A673 (cell line): Measurements from ENCODE around the gene PAQR4. TPM values are rescaled to one million over a fixed set of nuclear protein-coding genes. Genes with fewer than 3 reads are reported as not detected.

ENCODE experiments used
- BruUV-seq: library from RNA; stranded (reverse); fragments of 400-500 nt; replicated peaks from 2 replicates; lab custom pipeline; 2021; lab: Mats Ljungman, UMichigan
- CTCF ChIA-PET: fragments of 300-600 bp; sonication (Branson Sonifier 250); formaldehyde crosslinking; loops from one replicate; lab custom pipeline; 2022; ENCODE audit warnings: antibody characterized with exemption; lab: Charles Lee
- POLR2A ChIA-PET: fragments of 300-600 bp; sonication (Branson Sonifier 250); formaldehyde crosslinking; loops from one replicate; lab custom pipeline; 2022; ENCODE audit warnings: antibody characterized with exemption; ENCODE audit not compliant: low non-redundant PET; lab: Charles Lee
- DNase-seq: peaks from one replicate; pipeline ENCODE4 v3.0.0-alpha.2; 2015; ENCODE audit warnings: low spot score
- H3K27ac ChIP-seq: fragments of 200-600 bp; sonication (generic); 2 replicates; pipeline ENCODE4 v1.5.1; 2016; ENCODE audit warnings: mixed run types, low read depth, mild to moderate bottlenecking, mixed read lengths, antibody characterized with exemption, low read length; ENCODE audit not compliant: poor library complexity, severe bottlenecking
- H3K27me3 ChIP-seq: fragments of 200-600 bp; sonication (generic); replicated peaks from 2 replicates; pipeline ENCODE4 v1.6.1; 2017; ENCODE audit warnings: mixed run types, low read depth, mild to moderate bottlenecking, mixed read lengths, antibody characterized with exemption, low read length; ENCODE audit not compliant: insufficient read depth, poor library complexity
- H3K36me3 ChIP-seq: fragments of 200-600 bp; sonication (generic); 2 replicates; pipeline ENCODE4 v1.6.1; 2016; ENCODE audit warnings: mixed run types, mild to moderate bottlenecking, mixed read lengths, antibody characterized with exemption, low read length; ENCODE audit not compliant: insufficient read depth, poor library complexity, severe bottlenecking
- H3K4me1 ChIP-seq: fragments of 200-600 bp; sonication (generic); 2 replicates; pipeline ENCODE4 v1.6.1; 2017; ENCODE audit warnings: mixed run types, mild to moderate bottlenecking, mixed read lengths, antibody characterized with exemption, low read length; ENCODE audit not compliant: insufficient read depth, poor library complexity, severe bottlenecking
- H3K4me3 ChIP-seq: fragments of 200-600 bp; sonication (generic); 2 replicates; pipeline ENCODE4 v1.5.1; 2016; ENCODE audit warnings: low read depth, mixed run types, mild to moderate bottlenecking, mixed read lengths, low read length; ENCODE audit not compliant: poor library complexity, severe bottlenecking
- H3K9me3 ChIP-seq: fragments of 200-600 bp; sonication (generic); 2 replicates; pipeline ENCODE4 v1.6.1; 2016; ENCODE audit warnings: mixed run types, low read depth, mild to moderate bottlenecking, mixed read lengths, antibody characterized with exemption, low read length; ENCODE audit not compliant: poor library complexity, severe bottlenecking
- EZH2 ChIP-seq: fragments of 200-600 bp; sonication (generic); IDR thresholded peaks from 2 replicates; pipeline ENCODE4 v1.6.1; 2017; ENCODE audit warnings: borderline replicate concordance, low read depth, mild to moderate bottlenecking, mixed read lengths, antibody characterized with exemption, low read length; ENCODE audit not compliant: poor library complexity, severe bottlenecking
- intact Hi-C: fragments of 100-400 bp; cut with micrococcal nuclease; formaldehyde crosslinking; loops from one replicate; pipeline ENCODE4 v1.10.0; 2022; ENCODE audit not compliant: unreplicated experiment
- total RNA-seq: library from RNA; stranded (reverse); gene quantifications from 2 replicates; pipeline ENCODE4 v1.2.3, GENCODE V29; 2021
- TF ChIP-seq, protein P1 (sequence below): fragments of 300-800, 200-600 bp; sonication (generic); conservative IDR thresholded peaks from 2 replicates; pipeline ENCODE4 v1.5.1; 2017; ENCODE audit warnings: low read depth, mild to moderate bottlenecking, antibody characterized with exemption, low read length, moderate library complexity, mixed read lengths

The PAQR4 gene
- total RNA-seq, 1 experiment from 2014 or later, result 46.5 TPM

DNA sequence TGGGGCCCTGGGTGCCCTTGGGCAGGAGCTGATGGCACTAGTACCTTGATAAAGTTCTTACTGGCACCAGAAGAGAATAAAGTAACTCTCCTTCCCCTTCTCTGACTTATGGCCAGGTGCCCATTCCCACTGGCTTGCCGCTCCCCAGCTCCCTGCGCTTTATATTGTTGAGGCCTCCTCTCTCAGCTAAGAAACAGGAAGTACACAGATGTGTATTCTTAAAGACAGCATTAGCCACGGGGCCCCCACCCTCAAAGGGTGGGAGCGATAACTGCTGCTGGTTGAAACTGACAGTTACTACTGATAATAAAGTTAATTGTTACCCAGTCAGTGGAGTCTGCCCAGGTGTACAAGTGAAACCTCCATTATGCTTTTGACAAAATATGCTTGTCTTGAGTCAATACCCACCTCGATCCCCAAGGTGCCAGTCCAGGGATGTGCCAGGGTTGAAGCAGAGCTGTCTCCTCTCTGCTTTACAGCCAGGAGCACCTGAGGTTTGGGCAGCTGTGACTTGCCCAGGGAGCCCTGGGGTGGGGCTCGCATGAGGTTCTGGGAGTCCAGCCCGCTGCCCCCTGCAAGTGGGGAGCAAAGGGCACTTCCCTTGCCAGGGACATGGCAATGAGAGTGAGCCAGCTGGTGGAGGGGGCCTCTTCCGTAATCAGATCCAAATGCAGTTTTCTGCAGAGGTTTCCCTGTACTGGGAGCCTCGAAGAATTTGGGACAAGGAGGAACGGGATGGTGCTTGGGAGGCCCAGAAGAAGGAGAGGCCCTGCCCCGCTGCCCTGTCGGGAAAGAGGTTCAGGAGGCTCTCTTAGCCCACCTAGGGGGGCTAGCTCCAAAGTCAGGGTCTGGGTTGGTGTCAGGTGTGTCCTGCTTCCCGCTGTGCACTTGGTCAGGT lies 38.2 kb downstream of the PAQR4 start:
- no peak overlapping the region for H3K27ac ChIP-seq
- H3K27me3 ChIP-seq, result peaks cover 67% of the 10 kb centered on the region
- H3K4me1 ChIP-seq, result peaks cover 4% of the 10 kb centered on the region
- H3K4me3 ChIP-seq, result no peak overlapping the region
- H3K9me3 ChIP-seq, result no peaks in the 10 kb centered on the region
- intact Hi-C loops, result no loop called here
- no peaks in the 10 kb centered on the region for H3K36me3 ChIP-seq
- POLR2A ChIA-PET, result no interaction called here
- DNase-seq, result no peak
- BruUV-seq, result no TSS peak
- TF ChIP-seq, protein P1, sequence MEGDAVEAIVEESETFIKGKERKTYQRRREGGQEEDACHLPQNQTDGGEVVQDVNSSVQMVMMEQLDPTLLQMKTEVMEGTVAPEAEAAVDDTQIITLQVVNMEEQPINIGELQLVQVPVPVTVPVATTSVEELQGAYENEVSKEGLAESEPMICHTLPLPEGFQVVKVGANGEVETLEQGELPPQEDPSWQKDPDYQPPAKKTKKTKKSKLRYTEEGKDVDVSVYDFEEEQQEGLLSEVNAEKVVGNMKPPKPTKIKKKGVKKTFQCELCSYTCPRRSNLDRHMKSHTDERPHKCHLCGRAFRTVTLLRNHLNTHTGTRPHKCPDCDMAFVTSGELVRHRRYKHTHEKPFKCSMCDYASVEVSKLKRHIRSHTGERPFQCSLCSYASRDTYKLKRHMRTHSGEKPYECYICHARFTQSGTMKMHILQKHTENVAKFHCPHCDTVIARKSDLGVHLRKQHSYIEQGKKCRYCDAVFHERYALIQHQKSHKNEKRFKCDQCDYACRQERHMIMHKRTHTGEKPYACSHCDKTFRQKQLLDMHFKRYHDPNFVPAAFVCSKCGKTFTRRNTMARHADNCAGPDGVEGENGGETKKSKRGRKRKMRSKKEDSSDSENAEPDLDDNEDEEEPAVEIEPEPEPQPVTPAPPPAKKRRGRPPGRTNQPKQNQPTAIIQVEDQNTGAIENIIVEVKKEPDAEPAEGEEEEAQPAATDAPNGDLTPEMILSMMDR, result no peak
- TF ChIP-seq EZH2, result no peak
- CTCF ChIA-PET, result interaction anchor here (0.6 kb wide), 1 partner anchor 153 kb away, joined by 3 read pairs; no protein-coding TSS in a partner anchor

- no peak for TF ChIP-seq EZH2
- TF ChIP-seq, protein P1, result no peak
- peaks cover 4% of the 10 kb centered on the region for H3K4me1 ChIP-seq
- intact Hi-C loops, result no loop called here
- no peaks in the 10 kb centered on the region for H3K36me3 ChIP-seq
- CTCF ChIA-PET, result interaction anchor here (0.6 kb wide), 1 partner anchor 152 kb away, joined by 3 read pairs; no protein-coding TSS in a partner anchor
- H3K27me3 ChIP-seq, result peaks cover 75% of the 10 kb centered on the region
- no TSS peak for BruUV-seq
- POLR2A ChIA-PET, result no interaction called here
- H3K4me3 ChIP-seq, result no peak overlapping the region
- no peak for DNase-seq
- no peak overlapping the region for H3K27ac ChIP-seq
- no peaks in the 10 kb centered on the region for H3K9me3 ChIP-seq
Measured at GRCh38 chr16:3007957-3008689, 39.0 kb downstream of the PAQR4 start.

- CTCF ChIA-PET, result no interaction called here
- Histone ChIP-seq H3K27ac (no peak overlapping the region), H3K27me3 (peaks cover 80% of the 10 kb centered on the region), H3K4me1 (peaks cover 4% of the 10 kb centered on the region), H3K9me3 (no peaks in the 10 kb centered on the region), H3K36me3 (no peaks in the 10 kb centered on the region), H3K4me3 (no peak overlapping the region)
- no TSS peak for BruUV-seq
- POLR2A ChIA-PET, result no interaction called here
- intact Hi-C loops, result no loop called here
- TF ChIP-seq, protein P1, result no peak
- no peak for TF ChIP-seq EZH2
- DNase-seq, result no peak
Measured at GRCh38 chr16:3008690-3009037, 39.5 kb downstream of the PAQR4 start.
